CD4-positive, alpha-beta memory T cell (primary cell): Measurements from ENCODE around the gene CEP170B. TPM values are rescaled to one million over a fixed set of nuclear protein-coding genes. Genes with fewer than 3 reads are reported as not detected.
"Not testable (repeated sequence)": the region's sequence is repeated elsewhere in the genome, so short reads cannot be mapped to it uniquely, and the experiment has no call there.

Experiments used
- CTCF ChIA-PET: fragments of 350-600 bp; sonication (Branson Sonifier 250); formaldehyde crosslinking; loops from one replicate; lab custom pipeline; 2021; ENCODE audit warnings: inconsistent platforms; ENCODE audit not compliant: partially characterized antibody; lab: Charles Lee
- POLR2A ChIA-PET: fragments of 350-600 bp; sonication (Branson Sonifier 250); formaldehyde crosslinking; loops from one replicate; lab custom pipeline; 2021; ENCODE audit not compliant: partially characterized antibody; lab: Charles Lee
- DNase-seq, 5 donors: peaks; one replicate each; pipeline versions ENCODE4 v3.0.0 to v3.0.0-alpha.2; 2020 to 2022; ENCODE audit warnings: mixed read lengths in 1 of 5
- H3K27ac ChIP-seq: one replicate; pipeline ENCODE4 v1.7.0; 2013; ENCODE audit warnings: low read depth, low read length
- H3K27me3 ChIP-seq: 2 replicates; pipeline ENCODE4 v1.7.0; 2013; ENCODE audit warnings: mild to moderate bottlenecking, low read length, moderate library complexity; ENCODE audit not compliant: insufficient read depth
- H3K36me3 ChIP-seq: 2 replicates; pipeline ENCODE4 v1.7.0; 2013; ENCODE audit warnings: mild to moderate bottlenecking, low read length, moderate library complexity; ENCODE audit not compliant: insufficient read depth
- H3K4me1 ChIP-seq: 2 replicates; pipeline ENCODE4 v1.7.0; 2013; ENCODE audit warnings: mild to moderate bottlenecking, low read length, moderate library complexity; ENCODE audit not compliant: insufficient read depth
- H3K4me3 ChIP-seq, 2 donors: one replicate each; pipeline ENCODE4 v1.7.0; 2013; ENCODE audit warnings: low read length in 2 of 2, mild to moderate bottlenecking in 1 of 2
- H3K9me3 ChIP-seq, 2 donors: one replicate each; pipeline ENCODE4 v1.7.0; 2013; ENCODE audit warnings: low read length in 2 of 2, control low read depth in 1 of 2; ENCODE audit not compliant: control insufficient read depth in 1 of 2
- H3K27ac Mint-ChIP-seq, 7 donors: one replicate each; pipeline ENCODE4 v1.8.0; 2020 to 2021; ENCODE audit warnings: mixed read lengths in 7 of 7, mild to moderate bottlenecking in 6 of 7, inconsistent platforms in 3 of 7, moderate library complexity in 3 of 7
- H3K27me3 Mint-ChIP-seq, 2 donors: one replicate each; pipeline ENCODE4 v1.8.0; 2020 to 2021; ENCODE audit warnings: mixed read lengths in 2 of 2
- H3K36me3 Mint-ChIP-seq, 2 donors: one replicate each; pipeline ENCODE4 v1.8.0; 2020 to 2021; ENCODE audit warnings: mixed read lengths in 2 of 2, inconsistent platforms in 1 of 2, mild to moderate bottlenecking in 1 of 2
- H3K4me1 Mint-ChIP-seq, 4 donors: one replicate each; pipeline ENCODE4 v1.8.0; 2020 to 2021; ENCODE audit warnings: mixed read lengths in 4 of 4, mild to moderate bottlenecking in 1 of 4
- H3K4me3 Mint-ChIP-seq, 8 donors: one replicate each; pipeline ENCODE4 v1.8.0; 2020 to 2021; ENCODE audit warnings: mixed read lengths in 8 of 8, mild to moderate bottlenecking in 7 of 8, moderate library complexity in 6 of 8, inconsistent platforms in 3 of 8
- H3K9me3 Mint-ChIP-seq, 8 donors: one replicate each; pipeline ENCODE4 v1.8.0; 2020 to 2021; ENCODE audit warnings: mixed read lengths in 8 of 8, mild to moderate bottlenecking in 5 of 8, inconsistent platforms in 3 of 8, moderate library complexity in 1 of 8
- intact Hi-C: fragments of 100-400 bp; cut with micrococcal nuclease; formaldehyde crosslinking; loops from one replicate; pipeline ENCODE4 v1.15.1; 2023
- polyA plus RNA-seq, 2 donors: library from polyadenylated mRNA; unstranded; fragments of 300-500 nt; fragmentation: Illumina TruSeq; gene quantifications; one replicate each; pipeline ENCODE4 v1.2.3, GENCODE V29; 2021
- total RNA-seq, 2 experiments: library from RNA; stranded (reverse); gene quantifications; one replicate each; pipeline ENCODE4 v1.2.3, GENCODE V29; 2021

CEP170B gene
- total and polyA plus RNA-seq, 4 experiments from 2014 or later = 0.16 to 3.8 (median 3.0) TPM; not detected in 1

- H3K9me3 ChIP-seq, H3K4me1 ChIP-seq, H3K27me3 Mint-ChIP-seq, H3K4me1 Mint-ChIP-seq, POLR2A ChIA-PET, H3K27me3 ChIP-seq, H3K9me3 Mint-ChIP-seq, intact Hi-C loops, H3K4me3 ChIP-seq, H3K27ac Mint-ChIP-seq, H3K36me3 Mint-ChIP-seq, DNase-seq, H3K27ac ChIP-seq, H3K36me3 ChIP-seq, CTCF ChIA-PET, H3K4me3 Mint-ChIP-seq: not testable (repeated sequence)
These were observed 78.3 kb downstream of the CEP170B start for GRCh38 chr14:104943216-104944015.

- POLR2A ChIA-PET, H3K27me3 ChIP-seq, DNase-seq, CTCF ChIA-PET, H3K9me3 Mint-ChIP-seq, H3K9me3 ChIP-seq, H3K36me3 Mint-ChIP-seq, H3K27ac Mint-ChIP-seq, intact Hi-C loops, H3K27me3 Mint-ChIP-seq, H3K4me1 ChIP-seq, H3K4me3 Mint-ChIP-seq, H3K4me1 Mint-ChIP-seq, H3K36me3 ChIP-seq, H3K27ac ChIP-seq, H3K4me3 ChIP-seq: not testable (repeated sequence)
These were observed 78.9 kb downstream of the CEP170B start for GRCh38 chr14:104944016-104944308.

GRCh38 chr14:104944436-104945205, 79.6 kb downstream of the CEP170B start:
- H3K27me3 ChIP-seq, H3K36me3 Mint-ChIP-seq, H3K9me3 ChIP-seq, CTCF ChIA-PET, H3K27ac ChIP-seq, H3K4me1 ChIP-seq, DNase-seq, H3K27me3 Mint-ChIP-seq, H3K36me3 ChIP-seq, POLR2A ChIA-PET, H3K4me3 ChIP-seq, H3K4me3 Mint-ChIP-seq, H3K4me1 Mint-ChIP-seq, intact Hi-C loops, H3K9me3 Mint-ChIP-seq, H3K27ac Mint-ChIP-seq: not testable (repeated sequence)

GRCh38 chr14:104945266-104945665, 80.2 kb downstream of the CEP170B start:
- H3K27ac Mint-ChIP-seq, H3K27ac ChIP-seq, H3K9me3 Mint-ChIP-seq, CTCF ChIA-PET, H3K36me3 ChIP-seq, H3K4me3 ChIP-seq, H3K4me1 Mint-ChIP-seq, H3K36me3 Mint-ChIP-seq, DNase-seq, H3K4me3 Mint-ChIP-seq, H3K9me3 ChIP-seq, POLR2A ChIA-PET, H3K4me1 ChIP-seq, intact Hi-C loops, H3K27me3 ChIP-seq, H3K27me3 Mint-ChIP-seq: not testable (repeated sequence)

Other genes starting within 250 kb of the CEP170B start
- 10 to 100 TPM; 93.1 to 96.8 TPM for gene INF2, start 175.7 kb upstream of the CEP170B start, total RNA-seq
- 10 to 100 TPM in 1 of 2 donors, 1 to 10 TPM in 1; 4.0 to 11.6 TPM for gene INF2, start 175.7 kb upstream of the CEP170B start, polyA plus RNA-seq
- gene ADSS1, start 141.0 kb upstream of the CEP170B start, total RNA-seq = 1 to 10 TPM; 1.5 TPM
- 1 to 10 TPM in 1 of 2 donors, under 1 TPM in 1; 0.16 to 1.8 TPM for gene ADSS1, start 141.0 kb upstream of the CEP170B start, polyA plus RNA-seq
- gene SIVA1, start 112.1 kb upstream of the CEP170B start, total RNA-seq = 10 to 100 TPM; 69.3 to 80.2 TPM
- gene SIVA1, start 112.1 kb upstream of the CEP170B start, polyA plus RNA-seq = 100 to 1,000 TPM; 208 to 266 TPM
- 10 to 100 TPM; 88.7 to 90.5 TPM for gene AKT1, start 69.5 kb upstream of the CEP170B start, total RNA-seq
- gene AKT1, start 69.5 kb upstream of the CEP170B start, polyA plus RNA-seq = 10 to 100 TPM in 1 of 2 donors, 1 to 10 TPM in 1; 5.3 to 23.5 TPM
- 10 to 100 TPM; 11.6 to 12.3 TPM for gene ZBTB42, start 64.2 kb upstream of the CEP170B start, total RNA-seq
- 1 to 10 TPM; 2.0 to 2.1 TPM for gene ZBTB42, start 64.2 kb upstream of the CEP170B start, polyA plus RNA-seq
- gene PLD4, start 59.6 kb downstream of the CEP170B start, total RNA-seq = not detected
- gene PLD4, start 59.6 kb downstream of the CEP170B start, polyA plus RNA-seq = under 1 TPM in 1 of 2 donors, not detected in 1; 0.68 TPM
- gene AHNAK2, start 113.1 kb downstream of the CEP170B start, total RNA-seq = under 1 TPM; 0.06 to 0.15 TPM
- not detected for gene AHNAK2, start 113.1 kb downstream of the CEP170B start, polyA plus RNA-seq
- 1 to 10 TPM; 1.3 to 1.6 TPM for gene CLBA1, start 120.5 kb downstream of the CEP170B start, total RNA-seq
- 1 to 10 TPM; 1.2 to 1.3 TPM for gene CLBA1, start 120.5 kb downstream of the CEP170B start, polyA plus RNA-seq
- 10 to 100 TPM; 17.1 to 19.0 TPM for gene CDCA4, start 155.8 kb downstream of the CEP170B start, total RNA-seq
- 10 to 100 TPM; 18.7 to 20.9 TPM for gene CDCA4, start 155.8 kb downstream of the CEP170B start, polyA plus RNA-seq
- gene GPR132, start 200.2 kb downstream of the CEP170B start, total RNA-seq = 10 to 100 TPM; 47.3 to 49.2 TPM
- gene GPR132, start 200.2 kb downstream of the CEP170B start, polyA plus RNA-seq = 10 to 100 TPM in 1 of 2 donors, 1 to 10 TPM in 1; 4.9 to 40.0 TPM